B cell (primary cell): ENCODE data around the gene OR6B3. TPM values are rescaled to one million over a fixed set of nuclear protein-coding genes. Genes with fewer than 3 reads are reported as not detected.

Experiments
- ATAC-seq: fragments of 200-7000 bp; cut with Tn5 transposase; one replicate; pipeline ENCODE4 v1.10.0; 2021; ENCODE audit warnings: low read depth, mild to moderate bottlenecking, moderate number of reproducible peaks, moderate library complexity
- CTCF ChIA-PET: fragments of 350-600 bp; sonication (Branson Sonifier 250); formaldehyde crosslinking; loops from one replicate; lab custom pipeline; 2021; ENCODE audit warnings: antibody characterized with exemption, inconsistent platforms; lab: Charles Lee
- POLR2A ChIA-PET: fragments of 350-600 bp; sonication (Branson Sonifier 250); formaldehyde crosslinking; loops from one replicate; lab custom pipeline; 2021; ENCODE audit warnings: antibody characterized with exemption; lab: Charles Lee
- DNase-seq: peaks from one replicate; pipeline ENCODE4 v3.0.0; 2013
- H2AFZ ChIP-seq: 2 replicates; pipeline ENCODE4 v1.6.1; 2012; ENCODE audit warnings: mild to moderate bottlenecking, low read depth, low read length; ENCODE audit not compliant: insufficient read depth, poor library complexity, severe bottlenecking
- H3K27ac ChIP-seq, 2 donors: 1 replicate in 1 of 2; 2 replicates in 1 of 2; pipeline ENCODE4 v1.5.1; 2012 to 2013; ENCODE audit warnings: low read length in 2 of 2, mild to moderate bottlenecking in 2 of 2, moderate library complexity in 1 of 2
- H3K27me3 ChIP-seq, 4 experiments: fragments of 200-600 bp in 1 of 4; sonication (generic) in 1 of 4; replicated peaks in 1 of 4; 1 replicate in 2 of 4; 2 replicates in 2 of 4; pipeline versions ENCODE4 v1.6.1 to v1.7.0; 2013 to 2016; ENCODE audit warnings: low read length in 3 of 4, mild to moderate bottlenecking in 2 of 4, mixed read lengths in 1 of 4, moderate library complexity in 1 of 4; ENCODE audit not compliant: insufficient read depth in 4 of 4, control insufficient read depth in 3 of 4; ENCODE audit errors: control extremely low read depth in 1 of 4
- H3K36me3 ChIP-seq, 2 experiments: replicated peaks in 1 of 2; 1 replicate in 1 of 2; 2 replicates in 1 of 2; pipeline versions ENCODE4 v1.6.1 to v1.7.1; 2013; ENCODE audit warnings: low read length in 1 of 2; ENCODE audit not compliant: insufficient read depth in 2 of 2, control insufficient read depth in 1 of 2; ENCODE audit errors: control extremely low read depth in 1 of 2, extremely low read depth in 1 of 2
- H3K4me1 ChIP-seq, 2 donors: fragments of 200-600 bp in 1 of 2; sonication (generic) in 1 of 2; 1 replicate in 1 of 2; 2 replicates in 1 of 2; pipeline versions ENCODE4 v1.5.1 to v1.6.1; 2013 to 2017; ENCODE audit warnings: low read length in 2 of 2; ENCODE audit not compliant: control insufficient read depth in 2 of 2, insufficient read depth in 2 of 2
- H3K4me2 ChIP-seq: replicated peaks from 2 replicates; pipeline ENCODE3; 2012; ENCODE audit warnings: mild to moderate bottlenecking, low read depth, low read length; ENCODE audit not compliant: poor library complexity, severe bottlenecking
- H3K4me3 ChIP-seq, 5 experiments: fragments of 200-600 bp in 1 of 5; sonication (generic) in 1 of 5; 1 replicate in 3 of 5; 2 replicates in 2 of 5; pipeline versions ENCODE4 v1.5.1 to v1.7.0; 2011 to 2016; ENCODE audit warnings: low read length in 4 of 5, mild to moderate bottlenecking in 4 of 5, low read depth in 2 of 5, control low read depth in 1 of 5, moderate library complexity in 1 of 5; ENCODE audit not compliant: insufficient read depth in 1 of 5; ENCODE audit errors: control extremely low read depth in 1 of 5, extremely low read depth in 1 of 5
- H3K79me2 ChIP-seq: fragments of 200-600 bp; sonication (generic); one replicate; pipeline ENCODE4 v1.6.0; 2016; ENCODE audit warnings: low read length; ENCODE audit not compliant: control insufficient read depth, insufficient read depth
- H3K9ac ChIP-seq: fragments of 200-600 bp; sonication (generic); 2 replicates; pipeline ENCODE4 v1.6.1; 2017; ENCODE audit warnings: mild to moderate bottlenecking, low read length, moderate library complexity
- H3K9me3 ChIP-seq, 3 donors: one replicate each; pipeline versions ENCODE4 v1.6.1 to v1.7.1; 2013; ENCODE audit warnings: low read length in 2 of 3; ENCODE audit not compliant: control insufficient read depth in 2 of 3, insufficient read depth in 1 of 3; ENCODE audit errors: control extremely low read depth in 1 of 3
- H4K20me1 ChIP-seq: 2 replicates; pipeline ENCODE4 v1.6.0; 2012; ENCODE audit warnings: mild to moderate bottlenecking, low read length; ENCODE audit not compliant: insufficient read depth, control insufficient read depth, poor library complexity, severe bottlenecking
- H3K27ac Mint-ChIP-seq: one replicate; pipeline ENCODE4 v1.8.0; 2021; ENCODE audit warnings: mixed read lengths
- H3K27me3 Mint-ChIP-seq: one replicate; pipeline ENCODE4 v1.8.0; 2021; ENCODE audit warnings: mixed read lengths
- H3K4me1 Mint-ChIP-seq: one replicate; pipeline ENCODE4 v1.8.0; 2021; ENCODE audit warnings: mixed read lengths
- H3K4me3 Mint-ChIP-seq: one replicate; pipeline ENCODE4 v1.8.0; 2021; ENCODE audit warnings: mixed read lengths
- H3K9me3 Mint-ChIP-seq: one replicate; pipeline ENCODE4 v1.8.0; 2022; ENCODE audit warnings: mixed read lengths; ENCODE audit not compliant: insufficient read depth
- EZH2 ChIP-seq: IDR thresholded peaks from 2 replicates; pipeline ENCODE4 v1.6.1; 2012; ENCODE audit warnings: borderline replicate concordance, low read depth, mild to moderate bottlenecking, moderate library complexity, low read length; ENCODE audit not compliant: insufficient read depth, poor library complexity, severe bottlenecking
- WGBS: methylation state at CpG from one replicate; pipeline ENCODE4 v1.1.5; 2013; ENCODE audit warnings: missing lambda C conversion rate; ENCODE audit not compliant: insufficient coverage; 5-methylcytosine and 5-hydroxymethylcytosine counted together
- intact Hi-C: fragments of 100-400 bp; cut with micrococcal nuclease; formaldehyde crosslinking; loops from one replicate; pipeline ENCODE4 v1.10.0; 2022
- polyA minus RNA-seq: library from RNA; depleted of rRNA, polyadenylated mRNA; stranded (reverse); fragments of >200 nt; gene quantifications from 2 replicates; pipeline ENCODE4 v1.2.3, GENCODE V29; 2012
- polyA plus RNA-seq: library from polyadenylated mRNA; depleted of rRNA; stranded (reverse); fragments of >200 nt; gene quantifications from 2 replicates; pipeline ENCODE4 v1.2.3, GENCODE V29; 2012
- total RNA-seq, 2 donors: library from RNA; stranded (reverse); fragments of 120-200 nt in 1 of 2; gene quantifications; 1 replicate in 1 of 2; 2 replicates in 1 of 2; pipeline versions ENCODE4 v1.2.3 to v1.2.4, GENCODE V29; 2013 to 2022
- TF ChIP-seq, protein P1 (sequence below): fragments of 200-600 bp; IDR thresholded peaks from one replicate; pipeline ENCODE4 v1.8.0; 2022; ENCODE audit warnings: antibody characterized with exemption, mild to moderate bottlenecking

The OR6B3 gene
- not detected in 2 replicates for total RNA-seq
- not detected for total RNA-seq (2013)
- not detected in 2 replicates for polyA plus RNA-seq
- not detected in 2 replicates for polyA minus RNA-seq

GRCh38 chr2:240053173-240054155 is at the start of gene OR6B3:
OR6B3 (minus strand) TSS chr2:240053521.
- TF ChIP-seq, protein P1, sequence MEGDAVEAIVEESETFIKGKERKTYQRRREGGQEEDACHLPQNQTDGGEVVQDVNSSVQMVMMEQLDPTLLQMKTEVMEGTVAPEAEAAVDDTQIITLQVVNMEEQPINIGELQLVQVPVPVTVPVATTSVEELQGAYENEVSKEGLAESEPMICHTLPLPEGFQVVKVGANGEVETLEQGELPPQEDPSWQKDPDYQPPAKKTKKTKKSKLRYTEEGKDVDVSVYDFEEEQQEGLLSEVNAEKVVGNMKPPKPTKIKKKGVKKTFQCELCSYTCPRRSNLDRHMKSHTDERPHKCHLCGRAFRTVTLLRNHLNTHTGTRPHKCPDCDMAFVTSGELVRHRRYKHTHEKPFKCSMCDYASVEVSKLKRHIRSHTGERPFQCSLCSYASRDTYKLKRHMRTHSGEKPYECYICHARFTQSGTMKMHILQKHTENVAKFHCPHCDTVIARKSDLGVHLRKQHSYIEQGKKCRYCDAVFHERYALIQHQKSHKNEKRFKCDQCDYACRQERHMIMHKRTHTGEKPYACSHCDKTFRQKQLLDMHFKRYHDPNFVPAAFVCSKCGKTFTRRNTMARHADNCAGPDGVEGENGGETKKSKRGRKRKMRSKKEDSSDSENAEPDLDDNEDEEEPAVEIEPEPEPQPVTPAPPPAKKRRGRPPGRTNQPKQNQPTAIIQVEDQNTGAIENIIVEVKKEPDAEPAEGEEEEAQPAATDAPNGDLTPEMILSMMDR: no peak
- no peak for TF ChIP-seq EZH2
- ATAC-seq (no peak), DNase-seq (no peak)
- H3K9me3 ChIP-seq: no peaks in the 10 kb centered on the region
- H3K27me3 ChIP-seq: peaks cover 0 to 6% (median 0%) of the 10 kb centered on the region in 4 experiments
- Mint-ChIP-seq H3K27me3 (peaks cover 34% of the 10 kb centered on the region), H3K9me3 (no peaks in the 10 kb centered on the region), H3K4me1 (no peaks in the 10 kb centered on the region), H3K27ac (no peak within 1 kb of the TSS), H3K4me3 (no peak within 1 kb of the TSS)
- H3K79me2 ChIP-seq: no peaks in the 10 kb centered on the region
- POLR2A ChIA-PET: no interaction called here
- no peak within 1 kb of the TSS for H3K4me2 ChIP-seq
- no peak within 1 kb of the TSS for H3K27ac ChIP-seq
- no peak within 1 kb of the TSS for H2AFZ ChIP-seq
- no peak within 1 kb of the TSS for H3K4me3 ChIP-seq
- no peak within 1 kb of the TSS for H3K9ac ChIP-seq
- CTCF ChIA-PET: interaction anchor here (2.2 kb wide), 1 partner anchor 8 kb away, joined by 9 read pairs; no protein-coding TSS in a partner anchor
- no peaks in the 10 kb centered on the region for H4K20me1 ChIP-seq
- no peaks in the 10 kb centered on the region for H3K4me1 ChIP-seq
- 67% methylated on average over 26 of the region's 28 CpGs for WGBS
- intact Hi-C loops: no loop called here
- H3K36me3 ChIP-seq: no peaks in the 10 kb centered on the region

DNA sequence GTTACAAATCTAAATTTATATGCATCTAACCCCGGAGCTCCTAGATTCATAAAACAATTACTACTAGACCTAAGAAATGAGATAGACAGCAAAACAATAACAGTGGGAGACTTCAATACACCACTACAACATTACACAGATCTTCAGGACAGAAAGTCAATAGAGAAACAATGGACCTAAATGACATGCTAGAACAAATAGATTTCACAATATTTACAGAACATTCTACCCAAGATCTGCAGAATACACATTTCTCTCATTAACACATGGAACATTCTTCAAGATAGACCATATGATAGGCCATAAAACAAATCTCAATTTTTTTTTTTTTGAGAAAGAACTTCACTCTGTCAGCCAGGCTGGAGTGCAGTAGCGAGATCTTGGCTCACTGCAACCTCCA is 45.0 kb upstream of the OR6B3 start:
- CTCF ChIA-PET: no interaction called here
- DNase-seq (no peak), ATAC-seq (no peak)
- Histone ChIP-seq H3K9me3 (peaks cover 0 to 18% (median 0%) of the 10 kb centered on the region in 3 donors), H3K79me2 (no peaks in the 10 kb centered on the region), H3K4me2 (no peak overlapping the region), H3K4me3 (no peak overlapping the region), H3K36me3 (no peaks in the 10 kb centered on the region), H2AFZ (no peak overlapping the region), H4K20me1 (no peaks in the 10 kb centered on the region), H3K27me3 (peaks cover 0 to 39% (median 27%) of the 10 kb centered on the region in 4 experiments), H3K9ac (no peak overlapping the region), H3K4me1 (no peaks in the 10 kb centered on the region), H3K27ac (no peak overlapping the region)
- H3K27me3 Mint-ChIP-seq: peaks cover 58% of the 10 kb centered on the region
- POLR2A ChIA-PET: no interaction called here
- WGBS: no CpG with 5 or more reads among the region's 2 CpGs
- H3K27ac Mint-ChIP-seq: no peak overlapping the region
- H3K9me3 Mint-ChIP-seq: peaks cover 8% of the 10 kb centered on the region
- no peak overlapping the region for H3K4me3 Mint-ChIP-seq
- no peaks in the 10 kb centered on the region for H3K4me1 Mint-ChIP-seq
- TF ChIP-seq EZH2: no peak
- TF ChIP-seq, protein P1: no peak
- intact Hi-C loops: no loop called here
